Activated CD8-positive, alpha-beta memory T cell treated with anti-CD3 and anti-CD28 coated beads for 1 hour (primary cell): ENCODE data around the gene ROBO4.

Source experiments
- DNase-seq, 2 donors: peaks; one replicate each; pipeline ENCODE4 v3.0.0-alpha.2; 2020; ENCODE audit warnings: low read depth in 1 of 2; ENCODE audit errors: extremely low read depth in 1 of 2

Gene ROBO4

GRCh38 chr11:124875401-124875800 is 22.3 kb downstream of the ROBO4 start:
- no peak for DNase-seq

DNA sequence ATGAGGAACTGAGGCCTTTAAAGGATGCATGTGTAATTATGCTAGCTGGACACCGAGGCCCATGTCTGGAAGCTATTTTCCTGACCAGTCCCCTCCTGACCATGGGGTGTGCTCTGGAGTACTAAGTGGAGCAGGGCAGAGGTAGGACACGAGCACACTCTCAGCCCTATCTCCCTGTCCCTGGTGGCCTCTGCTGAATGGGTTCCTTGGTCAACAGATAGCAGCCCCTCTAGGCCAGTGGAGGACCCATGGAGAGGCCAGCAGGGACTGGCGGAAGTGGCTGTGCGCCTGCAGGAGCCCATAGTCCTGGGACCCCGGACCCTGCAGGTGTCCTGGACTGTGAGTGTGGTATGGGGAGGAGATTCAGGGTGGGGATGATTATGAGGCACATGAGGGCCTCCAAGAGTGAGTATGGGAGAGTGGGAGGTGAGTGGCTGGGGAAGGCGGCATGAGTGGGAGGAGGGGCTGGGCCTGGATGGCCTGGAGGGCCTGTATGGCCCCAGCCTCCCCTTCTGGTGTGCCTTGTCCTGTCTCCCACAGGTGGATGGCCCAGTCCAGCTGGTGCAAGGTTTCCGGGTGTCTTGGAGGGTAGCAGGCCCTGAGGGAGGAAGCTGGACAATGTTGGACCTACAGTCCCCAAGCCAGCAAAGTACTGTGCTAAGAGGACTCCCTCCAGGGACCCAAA is 23.0 kb downstream of the ROBO4 start:
- no peak for DNase-seq

DNA sequence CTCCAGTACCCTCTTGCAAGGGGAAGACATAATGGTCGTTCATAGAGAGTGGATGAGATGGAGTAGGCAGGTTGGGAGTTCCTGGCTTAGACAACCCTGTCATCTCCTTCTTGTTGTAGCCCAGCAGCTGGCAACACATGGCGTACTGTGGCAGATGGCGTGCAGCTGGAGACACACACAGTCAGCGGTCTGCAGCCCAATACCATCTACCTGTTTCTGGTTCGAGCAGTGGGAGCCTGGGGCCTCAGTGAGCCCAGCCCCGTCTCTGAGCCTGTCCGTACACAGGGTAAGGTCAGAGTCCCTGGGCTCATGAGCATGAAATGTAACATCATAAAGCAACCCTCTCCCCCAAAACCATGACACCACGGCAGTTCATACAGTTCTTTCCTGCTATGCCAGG is 23.7 kb downstream of the ROBO4 start:
- no peak for DNase-seq

GRCh38 chr11:124872741-124873140 is 24.9 kb downstream of the ROBO4 start:
- no peak for DNase-seq

GRCh38 chr11:124872280-124872679 is 25.4 kb downstream of the ROBO4 start:
- DNase-seq: no peak

- DNase-seq: no peak
Observed at GRCh38 chr11:124870430-124870829, 27.2 kb downstream of the ROBO4 start.

DNA sequence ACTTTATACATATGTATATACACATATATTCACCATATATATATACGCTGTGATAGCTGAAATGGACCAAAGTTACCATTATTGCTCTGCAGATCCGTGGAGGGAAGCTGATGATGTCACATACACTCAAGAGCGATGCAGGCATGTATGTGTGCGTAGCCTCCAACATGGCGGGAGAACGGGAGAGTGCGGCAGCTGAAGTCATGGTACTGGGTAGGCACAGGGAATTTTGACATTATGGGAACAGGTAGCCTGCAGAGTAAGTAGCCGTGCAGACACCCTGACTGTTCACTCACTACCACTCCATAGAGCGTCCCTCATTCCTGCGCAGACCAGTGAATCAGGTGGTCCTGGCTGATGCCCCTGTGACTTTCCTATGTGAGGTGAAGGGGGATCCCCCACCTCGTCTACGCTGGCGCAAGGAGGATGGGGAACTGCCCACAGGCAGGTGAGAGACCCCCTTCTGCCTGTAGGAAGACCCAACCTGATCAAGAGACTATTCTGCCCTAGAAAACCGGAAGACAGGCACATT is 27.7 kb downstream of the ROBO4 start:
- no peak for DNase-seq

- no peak for DNase-seq
Observed at GRCh38 chr11:124869331-124869730, 28.3 kb downstream of the ROBO4 start.

DNA sequence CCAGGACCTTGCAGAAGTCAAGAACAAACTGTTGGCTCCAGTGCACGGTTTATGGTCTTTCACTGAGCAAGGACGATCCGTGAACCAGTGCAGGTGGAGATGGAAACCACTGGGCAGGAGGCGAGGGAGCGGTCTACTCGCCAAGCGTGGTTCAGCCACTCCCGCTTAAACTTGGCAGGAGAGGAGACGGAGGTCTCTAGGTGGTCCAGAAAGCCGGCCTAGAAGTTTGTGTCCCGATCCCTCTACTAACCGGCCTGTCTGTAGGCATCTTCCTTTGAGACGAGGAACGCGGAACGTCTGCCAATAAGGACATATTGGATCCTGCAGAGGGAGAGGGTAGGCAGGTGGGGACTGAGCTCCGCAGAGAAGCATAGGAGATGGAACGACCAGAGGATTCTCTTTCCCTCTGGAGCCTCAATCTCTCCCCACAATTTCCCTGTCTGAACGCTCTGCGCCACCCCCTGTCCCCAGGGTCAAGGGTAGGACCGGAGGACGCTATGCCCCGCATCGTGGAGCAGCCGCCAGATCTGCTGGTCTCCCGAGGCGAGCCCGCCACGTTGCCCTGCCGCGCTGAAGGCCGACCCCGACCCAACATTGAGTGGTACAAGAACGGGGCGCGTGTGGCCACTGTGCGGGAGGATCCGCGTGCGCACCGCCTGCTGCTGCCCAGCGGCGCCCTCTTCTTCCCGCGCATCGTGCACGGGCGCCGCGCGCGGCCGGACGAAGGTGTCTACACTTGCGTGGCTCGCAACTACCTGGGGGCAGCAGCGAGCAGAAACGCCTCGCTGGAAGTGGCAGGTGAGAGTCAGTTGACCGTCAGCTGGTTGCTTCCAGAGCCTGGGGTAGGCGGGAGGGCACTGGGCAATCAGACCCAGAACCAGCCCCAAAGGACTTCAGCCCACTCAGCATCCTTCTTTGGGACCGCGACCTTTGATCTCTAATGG is 29.1 kb downstream of the ROBO4 start:
- no peak for DNase-seq

GRCh38 chr11:124867700-124868099 is 30.0 kb downstream of the ROBO4 start:
- no peak for DNase-seq

- DNase-seq: peak in 1 of 2 donors; percentile 33
Observed at GRCh38 chr11:124865902-124866851, 31.5 kb downstream of the ROBO4 start.

DNA sequence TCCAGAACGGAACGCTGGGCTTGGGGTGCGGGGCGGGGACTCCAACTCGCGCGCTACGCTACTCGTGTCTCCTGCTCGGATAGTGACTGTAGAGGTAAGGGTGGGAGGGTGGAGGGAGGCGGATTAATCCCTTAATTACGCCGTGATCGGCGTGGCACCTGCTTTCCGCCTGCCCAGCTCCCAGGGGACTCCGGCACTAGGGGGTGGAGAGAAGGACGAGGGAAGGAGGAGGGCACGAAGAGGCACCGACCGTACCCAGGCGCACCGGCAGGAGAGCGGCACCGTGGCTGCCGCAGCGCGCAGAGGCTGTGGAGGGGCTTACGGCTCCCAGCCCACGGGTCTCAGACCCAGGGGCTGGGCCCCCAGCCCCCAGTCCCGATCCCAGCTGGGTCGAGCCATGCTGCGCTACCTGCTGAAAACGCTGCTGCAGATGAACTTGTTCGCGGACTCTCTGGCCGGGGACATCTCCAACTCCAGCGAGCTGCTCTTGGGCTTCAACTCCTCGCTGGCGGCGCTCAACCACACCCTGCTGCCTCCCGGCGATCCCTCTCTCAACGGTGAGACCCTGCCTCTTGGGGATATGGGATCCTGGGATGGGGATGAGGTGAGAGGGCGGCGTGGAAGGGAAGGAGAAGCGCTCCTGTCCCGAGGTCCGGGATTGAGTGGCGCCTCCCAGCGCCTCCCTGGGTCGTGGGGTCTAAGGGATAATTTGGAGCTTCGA is 32.3 kb downstream of the ROBO4 start, which contains the start of gene ROBO3:
ROBO3 (plus strand) TSS at position 252 of the 721 bp plus-strand sequence; CDS start at position 398, 146 bp downstream.
- DNase-seq: no peak

GRCh38 chr11:124864892-124865180 is 32.8 kb downstream of the ROBO4 start:
- no peak for DNase-seq

GRCh38 chr11:124864176-124864891 is 33.3 kb downstream of the ROBO4 start:
- no peak for DNase-seq

DNA sequence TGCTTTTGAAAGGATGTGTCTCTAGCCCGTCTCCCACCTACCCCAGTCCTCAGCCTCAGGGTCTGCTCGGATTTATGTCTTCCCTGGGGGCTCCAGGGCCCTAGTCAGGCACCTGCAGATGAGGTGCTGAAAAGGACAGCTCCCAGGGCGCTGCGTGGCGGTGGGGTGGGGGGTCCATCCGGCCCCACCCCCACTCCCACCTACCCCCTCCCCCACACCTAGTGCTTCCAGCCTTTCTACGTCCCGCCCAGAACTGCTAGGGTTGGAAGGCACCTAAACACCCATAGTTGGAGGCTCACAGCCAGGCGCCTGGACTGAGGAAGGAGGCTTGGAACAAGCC is 33.9 kb downstream of the ROBO4 start:
- no peak for DNase-seq

DNA sequence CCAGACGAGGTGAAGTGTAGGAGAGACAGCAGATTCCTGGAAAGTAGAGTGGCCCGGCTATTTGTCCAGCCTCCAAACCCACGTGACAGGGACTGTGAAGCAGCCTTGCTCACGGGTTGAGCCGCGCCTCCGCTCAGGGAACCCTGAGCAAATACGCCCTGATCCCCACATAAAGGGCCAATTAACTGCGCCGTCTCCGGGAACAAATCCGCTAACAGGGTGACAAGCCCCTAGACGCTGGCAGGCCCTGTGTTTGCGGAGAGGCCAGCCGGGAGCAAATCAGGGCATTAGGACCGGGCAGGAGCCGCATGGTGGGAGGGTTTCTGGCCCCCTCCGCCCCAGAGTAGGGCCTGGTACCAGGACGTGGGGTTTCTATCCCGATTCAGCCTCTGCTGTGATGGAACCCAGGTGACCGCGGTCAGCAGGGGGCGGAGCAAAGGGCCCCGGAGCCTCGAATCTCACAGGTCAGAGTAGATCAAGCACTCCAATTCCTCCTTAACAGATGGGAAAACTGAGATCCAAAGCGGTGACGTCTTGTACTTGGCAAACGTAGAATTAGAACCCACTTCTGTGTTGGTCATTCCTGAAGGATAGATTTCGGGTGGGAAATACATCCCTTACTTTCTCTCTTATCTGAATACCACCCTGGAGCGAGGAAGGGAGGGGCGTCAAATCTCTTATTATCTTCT is 34.4 kb downstream of the ROBO4 start:
- DNase-seq: no peak

DNA sequence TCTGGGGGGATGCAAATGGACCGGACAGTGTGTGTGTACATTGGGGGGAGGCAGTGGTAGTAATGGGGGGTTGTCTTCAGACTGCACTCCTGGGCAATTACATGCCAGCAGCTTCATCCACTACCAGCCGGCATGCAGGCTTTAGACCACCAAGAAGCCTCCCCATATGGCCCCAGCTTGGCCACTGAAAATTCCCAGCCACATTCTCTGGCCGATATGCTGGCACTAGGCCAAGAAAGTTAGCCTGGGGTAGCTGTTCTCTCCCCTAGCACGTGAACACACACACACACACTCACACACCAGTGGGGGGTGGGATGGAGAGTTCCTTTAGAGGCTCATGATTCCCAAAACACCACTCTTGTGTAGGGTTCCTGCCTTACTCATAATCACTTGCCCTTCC is 36.0 kb downstream of the ROBO4 start:
- DNase-seq: no peak

GRCh38 chr11:124859171-124859570 is 38.5 kb downstream of the ROBO4 start:
- DNase-seq: no peak

DNA sequence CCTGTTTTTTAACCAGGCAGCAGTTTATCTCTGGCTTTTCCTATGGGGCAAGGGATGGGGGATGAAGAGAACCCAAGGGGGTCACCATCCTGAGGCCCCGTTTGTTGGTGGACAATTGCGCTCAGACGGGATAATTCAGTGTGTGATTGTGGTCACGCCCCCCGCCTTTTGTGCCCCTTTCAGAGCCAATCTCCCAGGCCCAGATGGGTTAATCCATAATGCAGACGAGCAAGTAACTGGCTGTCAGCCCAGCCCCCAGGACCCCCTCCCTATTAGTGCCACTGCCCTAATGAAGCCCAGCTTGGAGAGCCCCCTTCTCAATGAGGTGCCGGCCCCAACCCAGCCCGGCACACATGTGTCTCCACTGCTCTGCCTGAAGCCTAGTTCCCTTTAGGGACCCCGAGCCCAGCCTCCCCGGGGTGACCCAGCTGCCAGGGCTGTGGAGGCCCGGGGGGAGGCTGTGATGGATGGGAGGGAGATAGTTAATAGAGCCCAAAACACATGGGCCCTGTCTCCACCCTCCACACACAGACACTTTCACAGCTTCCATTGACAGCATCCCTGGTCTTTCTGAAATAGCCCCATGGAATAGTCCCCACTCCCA is 51.5 kb downstream of the ROBO4 start:
- no peak for DNase-seq
